HG03039 (cell line): ENCODE results near the gene ZIC4.

ENCODE experiments used
- ATAC-seq: cut with Tn5 transposase; IDR thresholded peaks from one replicate; pipeline ENCODE4 v1.9.1; 2021; ENCODE audit warnings: mild to moderate bottlenecking, moderate library complexity; ENCODE audit not compliant: unreplicated experiment

The ZIC4 gene

GRCh38 chr3:147406028-147406931 is at the start of gene ZIC4:
Gene ZIC4 (minus strand): TSS chr3:147406543. CDS start chr3:147402797, 3,746 bp downstream.
- ATAC-seq, result no peak

GRCh38 chr3:147449669-147450068 is 43.3 kb upstream of the ZIC4 start:
- ATAC-seq, result no peak

GRCh38 chr3:147447224-147447623 is 40.9 kb upstream of the ZIC4 start:
- no peak for ATAC-seq

- ATAC-seq, result no peak
Observed at GRCh38 chr3:147431751-147432150, 25.4 kb upstream of the ZIC4 start.

GRCh38 chr3:147428754-147429153 is 22.4 kb upstream of the ZIC4 start:
- ATAC-seq, result no peak

GRCh38 chr3:147428326-147428725 is 22.0 kb upstream of the ZIC4 start:
- ATAC-seq, result no peak

- no peak for ATAC-seq
Observed at GRCh38 chr3:147427746-147428145, 21.4 kb upstream of the ZIC4 start.

GRCh38 chr3:147426931-147427330 is 20.6 kb upstream of the ZIC4 start:
- ATAC-seq, result no peak

- no peak for ATAC-seq
Observed at GRCh38 chr3:147425388-147425850, 19.1 kb upstream of the ZIC4 start.

- no peak for ATAC-seq
Observed at GRCh38 chr3:147424581-147425387, 18.4 kb upstream of the ZIC4 start.

GRCh38 chr3:147423798-147424580 is 17.6 kb upstream of the ZIC4 start:
- ATAC-seq, result no peak

- no peak for ATAC-seq
Observed at GRCh38 chr3:147423537-147423797, 17.1 kb upstream of the ZIC4 start.

GRCh38 chr3:147422601-147423536 is 16.5 kb upstream of the ZIC4 start:
- no peak for ATAC-seq

GRCh38 chr3:147422196-147422595 is 15.9 kb upstream of the ZIC4 start:
- no peak for ATAC-seq

GRCh38 chr3:147421184-147421912 is 15.0 kb upstream of the ZIC4 start:
- ATAC-seq, result no peak

GRCh38 chr3:147420353-147421183 is 14.2 kb upstream of the ZIC4 start:
- ATAC-seq, result no peak

- no peak for ATAC-seq
Observed at GRCh38 chr3:147419781-147420224, 13.5 kb upstream of the ZIC4 start.
